SK-N-SH treated with all-trans-retinoic acid at 6 μM for 48 hours (cell line): ENCODE measurements around the gene DES.

Experiments used
- ATAC-seq: fragments of 200-7000 bp; cut with Tn5 transposase; 3 replicates; pipeline ENCODE4 v1.9.1; 2020; ENCODE audit warnings: mild to moderate bottlenecking, moderate library complexity
- ARNTL ChIP-seq: fragments of 450-650 bp; formaldehyde crosslinking; IDR thresholded peaks from 2 replicates; pipeline ENCODE4 v1.5.0; 2020; ENCODE audit warnings: low read depth, mild to moderate bottlenecking, moderate library complexity, borderline replicate concordance
- CSDC2 ChIP-seq: fragments of 250-450 bp; sonication (Bioruptor Pico); IDR thresholded peaks from 2 replicates; pipeline ENCODE4 v1.5.0; 2020; ENCODE audit warnings: mild to moderate bottlenecking, moderate library complexity
- CSRNP3 ChIP-seq: fragments of 250-450 bp; sonication (Bioruptor Pico); IDR thresholded peaks from 2 replicates; pipeline ENCODE4 v1.5.1; 2021; ENCODE audit warnings: mild to moderate bottlenecking, moderate library complexity
- ESRRG ChIP-seq: fragments of 250-450 bp; sonication (Bioruptor Pico); IDR thresholded peaks from 2 replicates; pipeline ENCODE4 v1.6.1; 2021; ENCODE audit warnings: mild to moderate bottlenecking
- GLIS3 ChIP-seq: fragments of 250-450 bp; sonication (Bioruptor Pico); IDR thresholded peaks from 2 replicates; pipeline ENCODE4 v1.5.0; 2020; ENCODE audit warnings: mild to moderate bottlenecking, moderate library complexity
- OSR1 ChIP-seq: fragments of 250-450 bp; sonication (Bioruptor Pico); IDR thresholded peaks from 2 replicates; pipeline ENCODE4 v1.8.0; 2022; ENCODE audit warnings: moderate library complexity, mild to moderate bottlenecking, inconsistent platforms
- PATZ1 ChIP-seq: fragments of 250-450 bp; sonication (Bioruptor Pico); IDR thresholded peaks from 2 replicates; pipeline ENCODE4 v1.8.0; 2020; ENCODE audit warnings: mild to moderate bottlenecking, moderate library complexity, borderline replicate concordance
- POU6F1 ChIP-seq: fragments of 250-450 bp; sonication (Bioruptor Pico); IDR thresholded peaks from 2 replicates; pipeline ENCODE4 v1.8.0; 2021; ENCODE audit warnings: low read depth, mild to moderate bottlenecking, moderate library complexity, borderline replicate concordance
- PPARA ChIP-seq: fragments of 250-450 bp; sonication (Bioruptor Pico); IDR thresholded peaks from 2 replicates; pipeline ENCODE4 v1.5.0; 2020; ENCODE audit warnings: mild to moderate bottlenecking, borderline replicate concordance
- RARB ChIP-seq: fragments of 250-450 bp; sonication (Bioruptor Pico); IDR thresholded peaks from 2 replicates; pipeline ENCODE4 v1.8.0; 2021; ENCODE audit warnings: mild to moderate bottlenecking, moderate library complexity
- SNAI2 ChIP-seq: fragments of 250-450 bp; sonication (Bioruptor Pico); IDR thresholded peaks from 2 replicates; pipeline ENCODE4 v1.5.0; 2020; ENCODE audit warnings: mild to moderate bottlenecking, moderate library complexity
- TCF4 ChIP-seq: fragments of 250-450 bp; sonication (Bioruptor Pico); IDR thresholded peaks from 2 replicates; pipeline ENCODE4 v1.8.0; 2021; ENCODE audit warnings: mild to moderate bottlenecking, moderate library complexity, borderline replicate concordance
- TOX ChIP-seq: fragments of 250-450 bp; sonication (Bioruptor Pico); IDR thresholded peaks from 2 replicates; pipeline ENCODE4 v1.8.0; 2021; ENCODE audit warnings: mild to moderate bottlenecking, moderate library complexity, borderline replicate concordance
- TSHZ2 ChIP-seq: fragments of 250-450 bp; sonication (Bioruptor Pico); IDR thresholded peaks from 2 replicates; pipeline ENCODE4 v1.5.0; 2020; ENCODE audit warnings: mild to moderate bottlenecking, moderate library complexity
- ZC3H10 ChIP-seq: fragments of 250-450 bp; sonication (Bioruptor Pico); IDR thresholded peaks from 2 replicates; pipeline ENCODE4 v1.5.1; 2021; ENCODE audit warnings: mild to moderate bottlenecking, moderate library complexity
- ZFP3 ChIP-seq: fragments of 250-450 bp; sonication (Bioruptor Pico); IDR thresholded peaks from 2 replicates; pipeline ENCODE4 v1.5.0; 2020; ENCODE audit warnings: mild to moderate bottlenecking, moderate library complexity
- ZFP30 ChIP-seq: fragments of 450-650 bp; formaldehyde crosslinking; IDR thresholded peaks from 2 replicates; pipeline ENCODE4 v1.5.0; 2022; ENCODE audit warnings: mild to moderate bottlenecking, moderate library complexity
- ZNF70 ChIP-seq: fragments of 450-650 bp; formaldehyde crosslinking; IDR thresholded peaks from 2 replicates; pipeline ENCODE4 v1.5.0; 2020; ENCODE audit warnings: mild to moderate bottlenecking, moderate library complexity
- ZNF8 ChIP-seq: fragments of 450-650 bp; formaldehyde crosslinking; IDR thresholded peaks from 2 replicates; pipeline ENCODE4 v1.5.0; 2020; ENCODE audit warnings: mild to moderate bottlenecking, moderate library complexity
- TF ChIP-seq, protein P1 (sequence below): fragments of 250-450 bp; sonication (Bioruptor Pico); IDR thresholded peaks from 2 replicates; pipeline ENCODE4 v1.5.1; 2020; ENCODE audit warnings: low read depth, mild to moderate bottlenecking, moderate library complexity

DES gene

DNA sequence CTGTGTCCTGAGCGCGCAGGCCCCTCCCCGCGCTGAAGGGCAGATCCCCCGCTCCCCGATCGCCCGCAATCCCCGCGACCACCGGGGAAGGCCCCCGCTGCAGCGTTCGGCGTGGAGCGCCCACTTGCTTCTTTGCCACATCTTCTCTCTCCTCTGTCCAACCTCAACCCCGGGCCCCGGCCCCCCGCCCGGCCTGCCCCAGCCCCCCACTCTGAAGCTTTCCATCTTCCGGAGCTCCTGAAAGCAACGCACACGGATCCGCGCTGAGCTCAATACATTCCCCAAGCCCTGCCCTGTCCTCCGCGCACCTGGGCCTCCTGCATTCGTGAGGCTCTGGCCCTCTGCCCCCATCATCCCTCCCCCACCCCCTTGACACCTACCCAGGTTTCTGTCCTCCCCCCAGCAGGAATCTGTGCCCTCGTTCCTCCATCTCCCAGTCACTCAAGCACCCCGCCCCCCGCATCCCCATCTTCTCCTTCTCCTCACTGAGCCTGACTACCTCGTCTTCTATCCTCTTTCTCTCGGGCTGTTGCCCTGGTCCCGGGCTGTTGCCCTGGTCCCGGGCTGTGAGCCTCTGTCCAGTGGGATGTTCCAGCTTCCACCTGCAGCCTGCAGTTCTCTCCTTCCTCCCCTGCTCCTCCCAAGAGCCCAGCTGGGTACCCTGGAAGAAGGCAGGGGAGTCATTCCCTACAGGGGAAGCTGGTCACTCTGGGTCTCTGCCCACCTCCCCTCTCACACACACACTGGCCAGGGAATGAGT lies 24.3 kb downstream of the DES start (continued):
- TF ChIP-seq TSHZ2 (CRISPR knock-in tag), result no peak
- TF ChIP-seq PPARA (CRISPR knock-in tag), result no peak
- TF ChIP-seq GLIS3 (CRISPR knock-in tag), result no peak
- TF ChIP-seq POU6F1, result no peak

DNA sequence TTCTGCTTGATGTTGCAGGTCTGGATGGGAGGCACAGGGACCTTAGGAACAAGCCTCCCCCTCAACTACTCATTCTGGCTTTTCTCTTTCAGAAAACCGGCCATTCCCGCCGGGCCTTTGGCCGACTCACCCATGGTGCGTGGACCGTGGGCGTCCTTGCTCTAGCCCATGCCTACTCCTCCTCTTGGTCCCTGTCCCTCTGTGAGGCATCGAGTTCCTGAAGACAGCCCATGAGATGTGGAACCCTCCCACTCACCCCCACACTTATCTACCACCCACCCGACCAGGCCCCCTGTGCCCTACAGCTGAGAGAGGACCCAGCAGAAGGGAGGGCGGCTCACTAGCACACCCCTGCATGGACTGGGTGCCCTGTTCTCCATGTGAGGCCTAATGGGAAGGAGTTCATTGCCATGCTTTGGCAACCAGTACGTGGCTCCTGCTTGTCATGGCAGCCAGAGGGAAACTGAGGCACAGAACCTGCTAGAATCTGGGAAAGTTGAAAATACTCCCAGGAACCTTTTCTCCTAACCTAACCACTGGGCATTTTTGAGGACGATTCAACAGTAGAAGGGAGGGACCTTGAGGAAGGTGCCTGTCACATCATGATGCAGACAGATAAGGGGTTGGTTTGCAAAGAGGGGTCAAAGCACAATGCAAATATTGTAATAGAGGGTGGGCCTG lies 25.0 kb downstream of the DES start:
- no peak for TF ChIP-seq RARB (CRISPR knock-in tag)
- TF ChIP-seq ZNF70 (CRISPR knock-in tag), result no peak
- no peak for TF ChIP-seq ZFP30
- TF ChIP-seq TOX (CRISPR knock-in tag), result no peak
- TF ChIP-seq ESRRG (CRISPR knock-in tag), result no peak
- TF ChIP-seq GLIS3 (CRISPR knock-in tag), result no peak
- TF ChIP-seq SNAI2 (CRISPR knock-in tag), result no peak
- no peak for TF ChIP-seq CSRNP3 (CRISPR knock-in tag)
- TF ChIP-seq TCF4, result no peak
- TF ChIP-seq OSR1 (CRISPR knock-in tag), result no peak
- TF ChIP-seq CSDC2 (CRISPR knock-in tag), result no peak
- no peak for TF ChIP-seq ZFP3 (CRISPR knock-in tag)
- TF ChIP-seq ZC3H10 (CRISPR knock-in tag), result no peak
- no peak for TF ChIP-seq ARNTL (CRISPR knock-in tag)
- TF ChIP-seq, protein P1, sequence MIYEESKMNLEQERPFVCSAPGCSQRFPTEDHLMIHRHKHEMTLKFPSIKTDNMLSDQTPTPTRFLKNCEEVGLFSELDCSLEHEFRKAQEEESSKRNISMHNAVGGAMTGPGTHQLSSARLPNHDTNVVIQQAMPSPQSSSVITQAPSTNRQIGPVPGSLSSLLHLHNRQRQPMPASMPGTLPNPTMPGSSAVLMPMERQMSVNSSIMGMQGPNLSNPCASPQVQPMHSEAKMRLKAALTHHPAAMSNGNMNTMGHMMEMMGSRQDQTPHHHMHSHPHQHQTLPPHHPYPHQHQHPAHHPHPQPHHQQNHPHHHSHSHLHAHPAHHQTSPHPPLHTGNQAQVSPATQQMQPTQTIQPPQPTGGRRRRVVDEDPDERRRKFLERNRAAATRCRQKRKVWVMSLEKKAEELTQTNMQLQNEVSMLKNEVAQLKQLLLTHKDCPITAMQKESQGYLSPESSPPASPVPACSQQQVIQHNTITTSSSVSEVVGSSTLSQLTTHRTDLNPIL (CRISPR knock-in tag), result no peak
- TF ChIP-seq PPARA (CRISPR knock-in tag), result no peak
- TF ChIP-seq PATZ1 (CRISPR knock-in tag), result no peak
- no peak for TF ChIP-seq TSHZ2 (CRISPR knock-in tag)
- no peak for TF ChIP-seq ZNF8 (CRISPR knock-in tag)
- TF ChIP-seq POU6F1, result no peak
- TF ChIP-seq, all 23 proteins: peak for 0
- no peak for ATAC-seq
